Caco-2 (cell line): Measurements from ENCODE around the gene PGA3. TPM values are rescaled to one million over a fixed set of nuclear protein-coding genes. Genes with fewer than 3 reads are reported as not detected.

Experiments used
- BruUV-seq: library from RNA; stranded (reverse); fragments of 400-500 nt; replicated peaks from 2 replicates; lab custom pipeline; 2021; lab: Mats Ljungman, UMichigan
- CTCF ChIA-PET: fragments of 300-600 bp; sonication (Branson Sonifier 250); formaldehyde crosslinking; loops from one replicate; lab custom pipeline; 2022; ENCODE audit warnings: antibody characterized with exemption; lab: Charles Lee
- POLR2A ChIA-PET: fragments of 300-600 bp; sonication (Branson Sonifier 250); formaldehyde crosslinking; loops from one replicate; lab custom pipeline; 2022; ENCODE audit warnings: antibody characterized with exemption; lab: Charles Lee
- DNase-seq, 2 experiments: peaks; one replicate each; pipeline versions ENCODE4 v3.0.0 to v3.0.0-alpha.2; 2020 to 2022
- H3K27me3 ChIP-seq: replicated peaks from 2 replicates; pipeline ENCODE4 v1.6.0; 2011; ENCODE audit warnings: low read length; ENCODE audit not compliant: control insufficient read depth, insufficient read depth
- H3K36me3 ChIP-seq: 2 replicates; pipeline ENCODE4 v1.5.1; 2011; ENCODE audit warnings: low read length; ENCODE audit not compliant: control insufficient read depth, insufficient read depth
- H3K4me1 ChIP-seq: fragments of 250-450 bp; sonication (Bioruptor Pico); 2 replicates; pipeline ENCODE4 v1.5.1; 2020; ENCODE audit warnings: mild to moderate bottlenecking
- H3K4me3 ChIP-seq: 2 replicates; pipeline ENCODE4 v1.5.1; 2011; ENCODE audit warnings: low read depth, mild to moderate bottlenecking, control low read depth, low read length
- H3K9me3 ChIP-seq: fragments of 250-450 bp; sonication (Bioruptor Pico); 2 replicates; pipeline ENCODE4 v1.5.1; 2020; ENCODE audit warnings: mild to moderate bottlenecking, moderate library complexity
- H3K27ac Mint-ChIP-seq: one replicate; pipeline ENCODE4 v1.8.0; 2022; ENCODE audit warnings: mixed read lengths; ENCODE audit not compliant: unreplicated experiment
- H3K27me3 Mint-ChIP-seq: one replicate; pipeline ENCODE4 v1.8.0; 2022; ENCODE audit warnings: mixed read lengths; ENCODE audit not compliant: insufficient read depth, unreplicated experiment
- H3K36me3 Mint-ChIP-seq: one replicate; pipeline ENCODE4 v1.8.0; 2022; ENCODE audit warnings: mild to moderate bottlenecking, mixed read lengths; ENCODE audit not compliant: insufficient read depth, unreplicated experiment
- H3K4me1 Mint-ChIP-seq: one replicate; pipeline ENCODE4 v1.8.0; 2022; ENCODE audit warnings: low read depth, mixed read lengths; ENCODE audit not compliant: unreplicated experiment
- H3K4me3 Mint-ChIP-seq: one replicate; pipeline ENCODE4 v1.8.0; 2022; ENCODE audit warnings: mild to moderate bottlenecking, moderate library complexity, mixed read lengths; ENCODE audit not compliant: unreplicated experiment
- H3K9me3 Mint-ChIP-seq: one replicate; pipeline ENCODE4 v1.8.0; 2022; ENCODE audit warnings: mixed read lengths; ENCODE audit not compliant: unreplicated experiment
- CTCF ChIP-seq, 2 experiments: fragments of 200-600 bp in 1 of 2; IDR thresholded peaks; 1 replicate in 1 of 2; 2 replicates in 1 of 2; pipeline versions ENCODE4 v1.5.1 to v1.8.0; 2011 to 2022; ENCODE audit warnings: antibody characterized with exemption in 1 of 2, control low read depth in 1 of 2, inconsistent platforms in 1 of 2, low read depth in 1 of 2, low read length in 1 of 2, mild to moderate bottlenecking in 1 of 2, moderate library complexity in 1 of 2; ENCODE audit not compliant: insufficient read depth in 1 of 2, severe bottlenecking in 1 of 2, unreplicated experiment in 1 of 2
- intact Hi-C: fragments of 100-400 bp; cut with micrococcal nuclease; formaldehyde crosslinking; loops from one replicate; pipeline ENCODE4 v1.10.0; 2022; ENCODE audit not compliant: unreplicated experiment
- total RNA-seq: library from RNA; stranded (reverse); gene quantifications from 2 replicates; pipeline ENCODE4 v1.2.3, GENCODE V29; 2022

Gene PGA3
- total RNA-seq, 1 experiment from 2014 or later, result not detected

GRCh38 chr11:61187505-61188130 lies 15.7 kb upstream of the PGA3 start:
- BruUV-seq, result no TSS peak
- Histone ChIP-seq H3K4me1 (no peaks in the 10 kb centered on the region), H3K36me3 (no peaks in the 10 kb centered on the region), H3K9me3 (0 out of 2 replicates have a peak, but pooled peaks cover 8% of the 10 kb centered on the region), H3K4me3 (no peak overlapping the region), H3K27me3 (no peaks in the 10 kb centered on the region; the same call in 1 of the 2 replicates)
- POLR2A ChIA-PET, result no interaction called here
- Mint-ChIP-seq H3K4me1 (peaks cover 7% of the 10 kb centered on the region), H3K27me3 (no peaks in the 10 kb centered on the region), H3K4me3 (no peak overlapping the region), H3K27ac (no peak overlapping the region), H3K36me3 (no peaks in the 10 kb centered on the region), H3K9me3 (no peaks in the 10 kb centered on the region)
- peak; percentile 95 to 98 for TF ChIP-seq CTCF (IDR thresholded peaks at IDR 0.05; ENCODE audit: insufficient read depth in 1 of 2, low read depth in 1 of 2, low read length in 1 of 2, severe bottlenecking in 1 of 2, unreplicated experiment in 1 of 2)
- CTCF ChIA-PET, result interaction anchor here (1.4 kb wide), 1 partner anchor 61 kb away, joined by 3 read pairs; no protein-coding TSS in a partner anchor
- intact Hi-C loops, result loop anchor here (1.0 kb wide), 3 partner anchors 29 to 217 kb away; no protein-coding TSS in a partner anchor
- DNase-seq, result peak; percentile 74 to 85

GRCh38 chr11:61189933-61190332 lies 13.4 kb upstream of the PGA3 start:
- Histone ChIP-seq H3K9me3 (0 out of 2 replicates have a peak, but pooled peaks cover 8% of the 10 kb centered on the region), H3K4me3 (no peak overlapping the region), H3K27me3 (no peaks in the 10 kb centered on the region; the same call in 1 of the 2 replicates), H3K4me1 (no peaks in the 10 kb centered on the region), H3K36me3 (no peaks in the 10 kb centered on the region)
- no peaks in the 10 kb centered on the region for H3K27me3 Mint-ChIP-seq
- POLR2A ChIA-PET, result no interaction called here
- intact Hi-C loops, result no loop called here
- DNase-seq, result no peak
- no peaks in the 10 kb centered on the region for H3K9me3 Mint-ChIP-seq
- no peak overlapping the region for H3K4me3 Mint-ChIP-seq
- CTCF ChIA-PET, result no interaction called here
- no peak for TF ChIP-seq CTCF (IDR thresholded peaks at IDR 0.05; ENCODE audit: insufficient read depth in 1 of 2, low read depth in 1 of 2, low read length in 1 of 2, severe bottlenecking in 1 of 2, unreplicated experiment in 1 of 2)
- H3K4me1 Mint-ChIP-seq, result peaks cover 3% of the 10 kb centered on the region
- H3K27ac Mint-ChIP-seq, result no peak overlapping the region
- no peaks in the 10 kb centered on the region for H3K36me3 Mint-ChIP-seq
- no TSS peak for BruUV-seq

GRCh38 chr11:61193596-61193995 lies 9.7 kb upstream of the PGA3 start:
- TF ChIP-seq CTCF (IDR thresholded peaks at IDR 0.05; ENCODE audit: insufficient read depth in 1 of 2, low read depth in 1 of 2, low read length in 1 of 2, severe bottlenecking in 1 of 2, unreplicated experiment in 1 of 2), result no peak
- Mint-ChIP-seq H3K4me1 (peaks cover 7% of the 10 kb centered on the region), H3K4me3 (no peak overlapping the region), H3K27me3 (no peaks in the 10 kb centered on the region), H3K36me3 (no peaks in the 10 kb centered on the region), H3K27ac (no peak overlapping the region), H3K9me3 (no peaks in the 10 kb centered on the region)
- ChIA-PET POLR2A (no interaction called here), CTCF (no interaction called here)
- no peaks in the 10 kb centered on the region; the same call in 1 of the 2 replicates for H3K27me3 ChIP-seq
- H3K9me3 ChIP-seq, result 0 out of 2 replicates have a peak, but pooled peaks cover 8% of the 10 kb centered on the region
- no peak for DNase-seq
- intact Hi-C loops, result no loop called here
- no peak overlapping the region for H3K4me3 ChIP-seq
- no peaks in the 10 kb centered on the region for H3K36me3 ChIP-seq
- H3K4me1 ChIP-seq, result no peaks in the 10 kb centered on the region; the same call in 1 of the 2 replicates
- no TSS peak for BruUV-seq
